Left ventricle myocardium inferior (tissue), 1 donor: Measurements from ENCODE around the gene SND1. TPM values are rescaled to one million over a fixed set of nuclear protein-coding genes. Genes with fewer than 3 reads are reported as not detected.

Experiments used
- DNase-seq: peaks from one replicate; pipeline ENCODE4 v3.0.0-alpha.2; 2020
- H3K27ac ChIP-seq: fragments of 200-600 bp; replicated peaks from 2 replicates; pipeline ENCODE4 v1.8.0; 2021
- H3K27me3 ChIP-seq: fragments of 200-600 bp; 2 replicates; pipeline ENCODE4 v1.8.0; 2021; ENCODE audit warnings: low read depth
- H3K36me3 ChIP-seq: fragments of 200-600 bp; 2 replicates; pipeline ENCODE4 v1.8.0; 2021
- H3K4me1 ChIP-seq: fragments of 200-600 bp; 2 replicates; pipeline ENCODE4 v1.8.0; 2021
- H3K4me3 ChIP-seq: fragments of 200-600 bp; 2 replicates; pipeline ENCODE4 v1.8.0; 2021; ENCODE audit warnings: mild to moderate bottlenecking, moderate library complexity
- H3K9me3 ChIP-seq: fragments of 200-600 bp; replicated peaks from 2 replicates; pipeline ENCODE4 v1.8.0; 2021
- CTCF ChIP-seq: fragments of 200-600 bp; IDR thresholded peaks from 2 replicates; pipeline ENCODE4 v1.8.0; 2021; ENCODE audit warnings: antibody characterized with exemption, mild to moderate bottlenecking, borderline replicate concordance
- intact Hi-C: fragments of 100-400 bp; cut with micrococcal nuclease; formaldehyde crosslinking; loops from one replicate; pipeline ENCODE4 v1.11.0; 2022
- total RNA-seq: library from RNA; stranded (reverse); fragmentation: NEBNext Ultra II Directional; extraction: Animal tissue kit (Norgen Biotek cat#: 25700); gene quantifications from one replicate; pipeline ENCODE4 v1.2.1, GENCODE V29; 2021
- donor health status: DM: no; HTN: yes; CAD: no; lungs with severe emphysema.

Gene SND1
- total RNA-seq, 1 donor from 2014 or later: 71.6 TPM

GRCh38 chr7:128071376-128071775, 419.4 kb downstream of the SND1 start:
- Histone ChIP-seq H3K9me3 (no peaks in the 10 kb centered on the region), H3K27me3 (no peaks in the 10 kb centered on the region), H3K4me1 (peaks cover 15% of the 10 kb centered on the region), H3K4me3 (no peak overlapping the region), H3K36me3 (peaks cover 16% of the 10 kb centered on the region), H3K27ac (no peak overlapping the region)
- intact Hi-C loops: no loop called here
- no peak for DNase-seq
- no peak for TF ChIP-seq CTCF

GRCh38 chr7:128071801-128072200, 419.8 kb downstream of the SND1 start:
- peaks cover 16% of the 10 kb centered on the region for H3K36me3 ChIP-seq
- H3K4me1 ChIP-seq: peaks cover 16% of the 10 kb centered on the region
- H3K9me3 ChIP-seq: no peaks in the 10 kb centered on the region
- TF ChIP-seq CTCF: no peak
- intact Hi-C loops: no loop called here
- no peak overlapping the region for H3K4me3 ChIP-seq
- DNase-seq: no peak
- H3K27ac ChIP-seq: no peak overlapping the region
- H3K27me3 ChIP-seq: no peaks in the 10 kb centered on the region

GRCh38 chr7:128073671-128074310, 421.8 kb downstream of the SND1 start:
- H3K4me1 ChIP-seq: peaks cover 16% of the 10 kb centered on the region
- peaks cover 25% of the 10 kb centered on the region for H3K36me3 ChIP-seq
- H3K27me3 ChIP-seq: no peaks in the 10 kb centered on the region
- intact Hi-C loops: no loop called here
- H3K9me3 ChIP-seq: no peaks in the 10 kb centered on the region
- H3K4me3 ChIP-seq: no peak overlapping the region
- no peak for TF ChIP-seq CTCF
- H3K27ac ChIP-seq: no peak overlapping the region
- DNase-seq: no peak

- Histone ChIP-seq H3K27ac (no peak overlapping the region), H3K4me3 (no peak overlapping the region), H3K9me3 (no peaks in the 10 kb centered on the region), H3K36me3 (peaks cover 28% of the 10 kb centered on the region), H3K4me1 (peaks cover 16% of the 10 kb centered on the region), H3K27me3 (no peaks in the 10 kb centered on the region)
- no peak for TF ChIP-seq CTCF
- intact Hi-C loops: no loop called here
- DNase-seq: no peak
These were observed 422.3 kb downstream of the SND1 start for GRCh38 chr7:128074336-128074735.

GRCh38 chr7:128074736-128075135, 422.7 kb downstream of the SND1 start:
- Histone ChIP-seq H3K27ac (no peak overlapping the region), H3K4me3 (no peak overlapping the region), H3K9me3 (no peaks in the 10 kb centered on the region), H3K36me3 (peaks cover 28% of the 10 kb centered on the region), H3K27me3 (no peaks in the 10 kb centered on the region), H3K4me1 (peaks cover 16% of the 10 kb centered on the region)
- DNase-seq: no peak
- intact Hi-C loops: no loop called here
- no peak for TF ChIP-seq CTCF
